Pancreas (tissue), 10 donors: Measurements from ENCODE around the gene SEMA3D. TPM values are rescaled to one million over a fixed set of nuclear protein-coding genes. Genes with fewer than 3 reads are reported as not detected.

ENCODE experiments used
- ATAC-seq, 4 donors: fragments of 200-7000 bp; cut with Tn5 transposase; one replicate each; pipeline versions ENCODE4 v1.8.0 to v1.9.1; 2020; ENCODE audit warnings: mild to moderate bottlenecking in 4 of 4, moderate library complexity in 4 of 4
- DNase-seq, 6 donors: peaks; one replicate each; pipeline ENCODE4 v3.0.0-alpha.2; 2020
- FAIRE-seq: peaks from 2 replicates; lab custom pipeline; 2012; peaks lifted over from hg19 to GRCh38; lab: Jason Lieb, UNC
- H3K27ac ChIP-seq, 4 donors: fragments of 200-600 bp; sonication (generic); 1 replicate in 3 of 4; 2 replicates in 1 of 4; pipeline versions ENCODE4 v1.5.0 to v1.8.0; 2020
- H3K27me3 ChIP-seq, 4 donors: fragments of 200-600 bp; one replicate each; pipeline ENCODE4 v1.8.0; 2021
- H3K36me3 ChIP-seq, 3 donors: fragments of 200-600 bp; sonication (generic) in 1 of 3; one replicate each; pipeline versions ENCODE4 v1.5.0 to v1.8.0; 2020 to 2021
- H3K4me1 ChIP-seq, 3 donors: fragments of 200-600 bp; one replicate each; pipeline ENCODE4 v1.8.0; 2021
- H3K4me3 ChIP-seq, 4 donors: fragments of 200-600 bp; sonication (generic) in 2 of 4; one replicate each; pipeline versions ENCODE4 v1.5.0 to v1.8.0; 2020 to 2021
- H3K9me3 ChIP-seq, 4 donors: fragments of 200-600 bp; one replicate each; pipeline ENCODE4 v1.8.0; 2021
- CTCF ChIP-seq, 4 donors: fragments of 200-600 bp; sonication (generic) in 3 of 4; IDR thresholded peaks; one replicate each; pipeline versions ENCODE4 v1.5.0 to v1.8.0; 2021; ENCODE audit warnings: antibody characterized with exemption in 4 of 4
- WGBS, 2 donors: extraction: QIAGEN DNeasy Blood & Tissue Kit; methylation state at CpG; one replicate each; pipeline ENCODE4 v1.1.7; 2013; 5-methylcytosine and 5-hydroxymethylcytosine counted together
- intact Hi-C, 3 donors: fragments of 100-400 bp; cut with DNase I; formaldehyde crosslinking; loops; one replicate each; pipeline versions ENCODE4 v1.11.1 to v1.14.2; 2022
- polyA plus RNA-seq, 2 donors: library from polyadenylated mRNA; stranded (reverse); fragments of 200-250 nt; gene quantifications; one replicate each; pipeline ENCODE4 v1.2.3, GENCODE V29; 2013
- total RNA-seq, 6 donors: library from RNA; stranded (reverse); fragmentation: NEBNext Ultra II Directional in 4 of 6; extraction: Animal tissue kit (Norgen Biotek cat#: 25700) in 4 of 6; gene quantifications; one replicate each; pipeline versions ENCODE4 v1.2.1 to v1.2.4, GENCODE V29; 2021 to 2023
- donor health status: healthy with polysubstance abuse.
- donor health status: DM: no; HTN: no; CAD: no; lungs with moderate emphysema.
- donor health status: DM: no; HTN: no; CAD: no.
- donor health status: control.
- donor health status: control.
- donor health status: Bipolar disorder and iron deficiency.
- donor health status: DM: yes; HTN: yes; CAD: no.
- donor health status: DM: no; HTN: no; CAD: no.
- donor health status: DM: no; HTN: no; CAD: no.
- donor health status: DM: yes; HTN: yes; CAD: no.

SEMA3D gene
- total and polyA plus RNA-seq, 8 donors: 0.14 to 0.28 (median 0.19) TPM

DNA sequence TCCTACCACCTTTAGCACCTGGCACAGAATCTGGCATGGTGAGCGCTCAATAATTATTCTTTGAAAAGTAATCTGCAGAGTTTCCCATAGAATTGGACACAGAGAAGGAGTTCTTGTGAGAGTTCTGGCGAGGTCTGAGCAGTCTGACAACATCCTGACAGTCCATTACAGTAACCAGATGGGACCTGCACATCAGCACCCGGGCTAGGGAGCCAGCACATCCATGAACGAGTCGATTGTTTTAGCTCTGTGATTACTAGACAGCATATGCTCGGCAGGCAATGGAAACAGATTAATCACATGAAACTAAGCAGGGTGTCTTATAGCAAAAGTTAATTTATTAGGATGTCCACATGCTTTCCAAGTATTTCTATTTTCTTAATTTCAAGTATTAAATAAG is 96.7 kb downstream of the SEMA3D start:
- DNase-seq (no peak), FAIRE-seq (no peak), ATAC-seq (no peak)
- H3K36me3 ChIP-seq: no peaks in the 10 kb centered on the region
- H3K4me1 ChIP-seq: no peaks in the 10 kb centered on the region
- H3K4me3 ChIP-seq: no peak overlapping the region
- intact Hi-C loops: no loop called here
- no peaks in the 10 kb centered on the region for H3K9me3 ChIP-seq
- H3K27me3 ChIP-seq: no peaks in the 10 kb centered on the region
- WGBS, 2 donors: 29 to 31% methylated on average over 6 of the region's 6 CpGs
- H3K27ac ChIP-seq: no peak overlapping the region
- TF ChIP-seq CTCF (IDR thresholded peaks at IDR 0.05): no peak

- H3K27ac ChIP-seq: no peak overlapping the region
- 59 to 79% methylated on average over 1 of the region's 1 CpG for WGBS, 2 donors
- FAIRE-seq (no peak), DNase-seq (no peak), ATAC-seq (no peak)
- peaks cover 0 to 6% (median 0%) of the 10 kb centered on the region in 4 donors for H3K27me3 ChIP-seq
- H3K36me3 ChIP-seq: no peaks in the 10 kb centered on the region
- intact Hi-C loops: no loop called here
- TF ChIP-seq CTCF (IDR thresholded peaks at IDR 0.05): no peak
- H3K4me3 ChIP-seq: no peak overlapping the region
- H3K9me3 ChIP-seq: no peaks in the 10 kb centered on the region
- H3K4me1 ChIP-seq: no peaks in the 10 kb centered on the region
These were observed 105.0 kb downstream of the SEMA3D start for GRCh38 chr7:85081846-85082245.

- no peaks in the 10 kb centered on the region for H3K9me3 ChIP-seq
These were observed 105.5 kb downstream of the SEMA3D start for GRCh38 chr7:85081392-85081791.

GRCh38 chr7:85079434-85079833 is 107.4 kb downstream of the SEMA3D start:
- WGBS, 2 donors: 83 to 91% methylated on average over 1 of the region's 1 CpG
- Histone ChIP-seq H3K4me1 (peaks cover 0 to 3% (median 0%) of the 10 kb centered on the region in 3 donors), H3K9me3 (no peaks in the 10 kb centered on the region), H3K4me3 (no peak overlapping the region), H3K27ac (no peak overlapping the region), H3K36me3 (no peaks in the 10 kb centered on the region), H3K27me3 (peaks cover 0 to 6% (median 0%) of the 10 kb centered on the region in 4 donors)
- ATAC-seq (no peak), DNase-seq (no peak), FAIRE-seq (no peak)
- intact Hi-C loops: no loop called here
- no peak for TF ChIP-seq CTCF (IDR thresholded peaks at IDR 0.05)

More at GRCh38 chr7:85081392-85081791, 105.5 kb downstream of the SEMA3D start:
- FAIRE-seq (no peak), ATAC-seq (no peak), DNase-seq (no peak)
- 4 to 14% methylated on average over 1 of the region's 1 CpG for whole genome bisulfite sequencing, 2 donors
- no peaks in the 10 kb centered on the region for H3K4me1 ChIP-seq
- no peak overlapping the region for H3K27ac ChIP-seq
- peaks cover 0 to 6% (median 0%) of the 10 kb centered on the region in 4 donors for H3K27me3 ChIP-seq
- TF ChIP-seq CTCF (IDR thresholded peaks at IDR 0.05): no peak
- intact Hi-C loops: no loop called here
- no peaks in the 10 kb centered on the region for H3K36me3 ChIP-seq
- H3K4me3 ChIP-seq: no peak overlapping the region

DNA sequence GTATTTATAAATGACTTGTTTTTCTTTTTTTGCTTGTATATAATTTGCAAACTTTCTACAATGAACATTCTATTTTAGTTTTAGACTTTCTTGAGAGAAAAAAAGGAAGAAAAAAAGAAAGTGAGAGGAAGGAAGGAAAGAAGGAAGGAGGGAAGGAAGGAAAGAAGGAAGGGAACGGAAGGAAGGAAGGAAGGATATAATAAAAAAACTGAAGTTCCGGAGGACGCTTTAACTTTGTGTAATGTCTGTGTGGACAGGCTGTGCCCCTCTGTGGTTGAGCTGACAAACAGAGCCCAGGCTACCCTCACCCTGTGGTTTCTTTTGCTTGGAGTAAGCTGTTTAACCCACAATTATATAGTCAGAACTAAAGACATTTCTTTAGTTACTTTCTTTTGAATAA is 108.7 kb downstream of the SEMA3D start:
- WGBS, 2 donors: 76 to 81% methylated on average over 3 of the region's 3 CpGs
- ATAC-seq (no peak), DNase-seq (no peak), FAIRE-seq (no peak)
- no peak overlapping the region for H3K4me3 ChIP-seq
- no peak overlapping the region for H3K27ac ChIP-seq
- H3K9me3 ChIP-seq: no peaks in the 10 kb centered on the region
- H3K36me3 ChIP-seq: no peaks in the 10 kb centered on the region
- intact Hi-C loops: no loop called here
- peaks cover 0 to 6% (median 0%) of the 10 kb centered on the region in 4 donors for H3K27me3 ChIP-seq
- no peak for TF ChIP-seq CTCF (IDR thresholded peaks at IDR 0.05)
- peaks cover 0 to 3% (median 0%) of the 10 kb centered on the region in 3 donors for H3K4me1 ChIP-seq
